Panc1 (cell line): Measurements from ENCODE around the gene SKIC3. TPM values are rescaled to one million over a fixed set of nuclear protein-coding genes. Genes with fewer than 3 reads are reported as not detected.

ENCODE experiments used
- ATAC-seq: fragments of 200-7000 bp; cut with Tn5 transposase; 2 replicates; pipeline ENCODE4 v1.9.1; 2020; ENCODE audit warnings: mild to moderate bottlenecking, moderate library complexity
- BruUV-seq: library from RNA; stranded (reverse); fragments of 400-500 nt; replicated peaks from 2 replicates; lab custom pipeline; 2021; lab: Mats Ljungman, UMichigan
- CTCF ChIA-PET: fragments of 300-600 bp; sonication (Branson Sonifier 250); formaldehyde crosslinking; loops from one replicate; lab custom pipeline; 2022; ENCODE audit warnings: antibody characterized with exemption; lab: Charles Lee
- POLR2A ChIA-PET: fragments of 300-600 bp; sonication (Branson Sonifier 250); formaldehyde crosslinking; loops from one replicate; lab custom pipeline; 2022; ENCODE audit warnings: antibody characterized with exemption; lab: Charles Lee
- DNase-seq: peaks from one replicate; pipeline ENCODE4 v3.0.0-alpha.2; 2010; ENCODE audit warnings: low read depth, low spot score
- H3K27ac ChIP-seq: 2 replicates; pipeline ENCODE4 v1.5.1; 2011; ENCODE audit warnings: mild to moderate bottlenecking, low read length, inconsistent platforms
- H3K27me3 ChIP-seq: fragments of 200-500 bp; sonication (Bioruptor generic); 2 replicates; pipeline ENCODE4 v1.6.0; 2014; ENCODE audit warnings: low read length, inconsistent platforms; ENCODE audit not compliant: control insufficient read depth, insufficient read depth
- H3K36me3 ChIP-seq: fragments of 200-500 bp; sonication (Bioruptor generic); 2 replicates; pipeline ENCODE4 v1.5.1; 2014; ENCODE audit warnings: inconsistent platforms, mild to moderate bottlenecking, low read length, moderate library complexity; ENCODE audit not compliant: control insufficient read depth, insufficient read depth
- H3K4me1 ChIP-seq: 2 replicates; pipeline ENCODE4 v1.5.1; 2011; ENCODE audit warnings: inconsistent platforms, mild to moderate bottlenecking, low read length, moderate library complexity; ENCODE audit not compliant: control insufficient read depth, insufficient read depth
- H3K4me3 ChIP-seq, 2 experiments: 2 replicates each; pipeline ENCODE4 v1.5.1; 2011 to 2012; ENCODE audit warnings: low read depth in 2 of 2, low read length in 2 of 2, mild to moderate bottlenecking in 2 of 2, inconsistent platforms in 1 of 2, moderate library complexity in 1 of 2
- H3K9me3 ChIP-seq: fragments of 200-500 bp; sonication (Bioruptor generic); 2 replicates; pipeline ENCODE4 v1.5.1; 2014; ENCODE audit warnings: low read depth, mild to moderate bottlenecking, inconsistent platforms, low read length, moderate library complexity; ENCODE audit not compliant: control insufficient read depth, insufficient read depth
- POLR2AphosphoS5 ChIP-seq: IDR thresholded peaks from 2 replicates; pipeline ENCODE4 v1.6.1; 2012; ENCODE audit warnings: mild to moderate bottlenecking, low read depth, low read length, moderate library complexity
- REST ChIP-seq, 2 experiments: IDR thresholded peaks; 2 replicates each; pipeline ENCODE4 v1.6.1; 2011 to 2012; ENCODE audit warnings: low read depth in 2 of 2, control low read depth in 1 of 2, low read length in 1 of 2, mild to moderate bottlenecking in 1 of 2, moderate library complexity in 1 of 2; ENCODE audit not compliant: insufficient read depth in 1 of 2
- SIN3A ChIP-seq: IDR thresholded peaks from 2 replicates; pipeline ENCODE4 v1.6.1; 2012; ENCODE audit warnings: low read depth, mild to moderate bottlenecking, low read length, moderate library complexity, borderline replicate concordance; ENCODE audit not compliant: insufficient read depth
- TCF7L2 ChIP-seq: IDR thresholded peaks from 2 replicates; pipeline ENCODE4 v1.6.1; 2011; ENCODE audit warnings: mild to moderate bottlenecking, low read depth, low read length, inconsistent platforms
- in situ Hi-C: cut with HindIII; loops from 2 replicates; pipeline ENCODE4 v1.10.0; 2016; ENCODE audit warnings: low sequenced_read_pairs, low pct_unique_long_range_greater_than_20kb
- intact Hi-C: fragments of 100-400 bp; cut with micrococcal nuclease; formaldehyde crosslinking; loops from one replicate; pipeline ENCODE4 v1.10.0; 2022; ENCODE audit not compliant: unreplicated experiment
- total RNA-seq: library from RNA; stranded (reverse); gene quantifications from one replicate; pipeline ENCODE4 v1.2.1, GENCODE V29; 2021; ENCODE audit not compliant: unreplicated experiment
- TF ChIP-seq, protein P1 (sequence below): fragments of 450-650 bp; IDR thresholded peaks from 2 replicates; pipeline ENCODE4 v1.5.1; 2017; ENCODE audit warnings: mild to moderate bottlenecking

The SKIC3 gene
- total RNA-seq, 1 experiment from 2014 or later: 69.1 TPM

DNA sequence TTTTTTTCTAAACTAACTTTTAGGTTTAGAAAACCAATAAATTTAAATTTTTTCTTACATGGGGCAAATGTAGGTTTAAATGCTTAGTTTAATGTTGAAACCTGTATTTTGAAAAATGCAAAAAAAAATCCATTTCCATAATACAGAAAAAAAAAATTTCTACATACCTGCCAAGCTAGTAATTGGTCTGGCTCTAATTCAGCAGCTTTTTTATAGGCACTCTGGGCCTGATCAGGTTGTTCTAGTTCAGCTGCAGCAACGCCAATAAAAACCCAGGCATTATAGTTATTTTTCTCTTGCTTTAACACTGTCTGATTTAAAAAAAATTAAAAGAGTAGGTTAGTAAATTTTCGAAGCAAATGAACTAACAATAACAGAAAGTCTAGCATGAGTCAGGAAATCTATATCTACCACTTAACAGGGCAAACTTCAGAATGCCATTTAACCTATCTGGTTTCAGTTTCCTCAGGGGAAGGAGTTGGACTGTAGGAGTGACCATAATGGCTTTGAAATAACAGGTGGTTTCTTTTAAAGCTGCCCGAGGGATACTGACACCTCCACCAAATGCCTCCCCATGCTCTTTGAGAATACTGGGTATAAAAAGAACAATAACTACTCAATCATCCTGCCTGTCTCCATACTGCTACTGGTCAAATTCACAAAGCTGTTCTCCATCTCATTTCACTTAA lies 11.6 kb downstream of the SKIC3 start:
- intact Hi-C loops (no loop called here), in situ Hi-C loops (no loop called here)
- Histone ChIP-seq H3K27ac (0 out of 2 replicates have a peak overlapping the region, but pooled peaks have one; percentile 18), H3K27me3 (no peaks in the 10 kb centered on the region), H3K36me3 (peaks cover 38% of the 10 kb centered on the region), H3K4me1 (no peaks in the 10 kb centered on the region), H3K9me3 (no peaks in the 10 kb centered on the region), H3K4me3 (no peak overlapping the region)
- ATAC-seq (no peak; the same call in 1 of the 2 replicates), DNase-seq (no peak)
- ChIA-PET POLR2A (no interaction called here), CTCF (no interaction called here)
- TF ChIP-seq TCF7L2: no peak
- TF ChIP-seq REST (IDR thresholded peaks at IDR 0.05; ENCODE audit: insufficient read depth in 1 of 2, low read depth in 2 of 2, low read length in 1 of 2): no peak
- no peak for TF ChIP-seq POLR2AphosphoS5
- TF ChIP-seq, protein P1, sequence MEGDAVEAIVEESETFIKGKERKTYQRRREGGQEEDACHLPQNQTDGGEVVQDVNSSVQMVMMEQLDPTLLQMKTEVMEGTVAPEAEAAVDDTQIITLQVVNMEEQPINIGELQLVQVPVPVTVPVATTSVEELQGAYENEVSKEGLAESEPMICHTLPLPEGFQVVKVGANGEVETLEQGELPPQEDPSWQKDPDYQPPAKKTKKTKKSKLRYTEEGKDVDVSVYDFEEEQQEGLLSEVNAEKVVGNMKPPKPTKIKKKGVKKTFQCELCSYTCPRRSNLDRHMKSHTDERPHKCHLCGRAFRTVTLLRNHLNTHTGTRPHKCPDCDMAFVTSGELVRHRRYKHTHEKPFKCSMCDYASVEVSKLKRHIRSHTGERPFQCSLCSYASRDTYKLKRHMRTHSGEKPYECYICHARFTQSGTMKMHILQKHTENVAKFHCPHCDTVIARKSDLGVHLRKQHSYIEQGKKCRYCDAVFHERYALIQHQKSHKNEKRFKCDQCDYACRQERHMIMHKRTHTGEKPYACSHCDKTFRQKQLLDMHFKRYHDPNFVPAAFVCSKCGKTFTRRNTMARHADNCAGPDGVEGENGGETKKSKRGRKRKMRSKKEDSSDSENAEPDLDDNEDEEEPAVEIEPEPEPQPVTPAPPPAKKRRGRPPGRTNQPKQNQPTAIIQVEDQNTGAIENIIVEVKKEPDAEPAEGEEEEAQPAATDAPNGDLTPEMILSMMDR: no peak
- TF ChIP-seq SIN3A: no peak
- BruUV-seq: no TSS peak

- ChIA-PET CTCF (interaction anchor here (0.6 kb wide), 1 partner anchor 401 kb away, joined by 4 read pairs; no protein-coding TSS in a partner anchor), POLR2A (no interaction called here)
- TF ChIP-seq SIN3A: no peak
- no peak for TF ChIP-seq TCF7L2
- TF ChIP-seq POLR2AphosphoS5: no peak
- no peak for TF ChIP-seq REST (IDR thresholded peaks at IDR 0.05; ENCODE audit: insufficient read depth in 1 of 2, low read depth in 2 of 2, low read length in 1 of 2)
- H3K27me3 ChIP-seq: no peaks in the 10 kb centered on the region
- no peaks in the 10 kb centered on the region for H3K4me1 ChIP-seq
- peaks cover 28% of the 10 kb centered on the region for H3K36me3 ChIP-seq
- in situ Hi-C loops: no loop called here
- no peaks in the 10 kb centered on the region for H3K9me3 ChIP-seq
- BruUV-seq: no TSS peak
- no peak for DNase-seq
- intact Hi-C loops: no loop called here
- no peak for ATAC-seq
- H3K4me3 ChIP-seq: no peak overlapping the region
- no peak overlapping the region for H3K27ac ChIP-seq
Observed at GRCh38 chr5:95537501-95537900, 17.3 kb downstream of the SKIC3 start.
